ENCODE results near the gene ADAMTS8. TPM values are rescaled to one million over a fixed set of nuclear protein-coding genes. Genes with fewer than 3 reads are reported as not detected.

ADAMTS8 gene
- polyA plus RNA-seq, 1 donor (not counting 4 experiments of a cell fraction or from before 2014, with no cell fraction given) = not detected

- Histone ChIP-seq H3K9me1 (ENCODE audit: control insufficient read depth, extremely low read depth, insufficient read depth, low read length) (no peaks in the 10 kb centered on the region), H3K4me2 (ENCODE audit: control insufficient read depth, extremely low read depth, insufficient read depth, low read depth, low read length) (no peak overlapping the region), H3K9ac (ENCODE audit: control insufficient read depth, extremely low read depth, insufficient read depth, low read length) (no peak overlapping the region), H3K9me3 (ENCODE audit: control insufficient read depth, low read depth, low read length) (no peaks in the 10 kb centered on the region), H3K4me1 (ENCODE audit: control insufficient read depth, extremely low read depth, insufficient read depth, low read length) (peaks cover 29% of the 10 kb centered on the region), H3K27ac (ENCODE audit: control insufficient read depth, insufficient read depth, low read length) (no peak overlapping the region), H3K36me3 (ENCODE audit: control insufficient read depth in 2 of 2, extremely low read depth in 1 of 2, insufficient read depth in 2 of 2, low read length in 2 of 2) (no peaks in the 10 kb centered on the region), H3K4me3 (ENCODE audit: control insufficient read depth in 2 of 3, extremely low read depth in 1 of 3, insufficient read depth in 2 of 3, low read depth in 1 of 3, low read length in 3 of 3) (no peak overlapping the region), H3K27me3 (ENCODE audit: control insufficient read depth, extremely low read depth, insufficient read depth, low read length) (peaks cover 3% of the 10 kb centered on the region), H2AFZ (ENCODE audit: control insufficient read depth, low read length) (no peak overlapping the region), H3K79me2 (ENCODE audit: control insufficient read depth, insufficient read depth, low read length) (no peaks in the 10 kb centered on the region), H4K20me1 (ENCODE audit: control insufficient read depth, extremely low read depth, insufficient read depth, low read length) (peaks cover 5% of the 10 kb centered on the region)
- dilution Hi-C loops (cut with MboI; ENCODE audit: extremely low pct_ligation_motif_present, low sequenced_read_pairs) = no loop called here
- FAIRE-seq (no peak), DNase-seq (ENCODE audit: low read depth, low spot score) (no peak)
- no peak for TF ChIP-seq CTCF (optimal IDR thresholded peaks at IDR 0.05 in 1 of 3, IDR thresholded peaks at IDR 0.05 in 1 of 3, conservative IDR thresholded peaks at IDR 0.05 in 1 of 3; ENCODE audit: extremely low read depth in 1 of 3, insufficient read depth in 2 of 3, low read length in 3 of 3)
- no peak for TF ChIP-seq EZH2 (IDR thresholded peaks at IDR 0.05; ENCODE audit: low read length)
Observed at GRCh38 chr11:130408901-130409300, 19.5 kb downstream of the ADAMTS8 start.

GRCh38 chr11:130408401-130408890 lies 20.0 kb downstream of the ADAMTS8 start:
- Histone ChIP-seq H3K4me1 (ENCODE audit: control insufficient read depth, extremely low read depth, insufficient read depth, low read length) (peaks cover 29% of the 10 kb centered on the region), H3K27me3 (ENCODE audit: control insufficient read depth, extremely low read depth, insufficient read depth, low read length) (peaks cover 3% of the 10 kb centered on the region), H3K9me1 (ENCODE audit: control insufficient read depth, extremely low read depth, insufficient read depth, low read length) (no peaks in the 10 kb centered on the region), H2AFZ (ENCODE audit: control insufficient read depth, low read length) (no peak overlapping the region), H3K4me2 (ENCODE audit: control insufficient read depth, extremely low read depth, insufficient read depth, low read depth, low read length) (no peak overlapping the region), H4K20me1 (ENCODE audit: control insufficient read depth, extremely low read depth, insufficient read depth, low read length) (no peaks in the 10 kb centered on the region), H3K79me2 (ENCODE audit: control insufficient read depth, insufficient read depth, low read length) (no peaks in the 10 kb centered on the region), H3K4me3 (ENCODE audit: control insufficient read depth in 2 of 3, extremely low read depth in 1 of 3, insufficient read depth in 2 of 3, low read depth in 1 of 3, low read length in 3 of 3) (no peak overlapping the region), H3K9me3 (ENCODE audit: control insufficient read depth, low read depth, low read length) (no peaks in the 10 kb centered on the region), H3K36me3 (ENCODE audit: control insufficient read depth in 2 of 2, extremely low read depth in 1 of 2, insufficient read depth in 2 of 2, low read length in 2 of 2) (no peaks in the 10 kb centered on the region), H3K9ac (ENCODE audit: control insufficient read depth, extremely low read depth, insufficient read depth, low read length) (no peak overlapping the region), H3K27ac (ENCODE audit: control insufficient read depth, insufficient read depth, low read length) (no peak overlapping the region)
- DNase-seq (ENCODE audit: low read depth, low spot score) (no peak), FAIRE-seq (no peak)
- TF ChIP-seq EZH2 (IDR thresholded peaks at IDR 0.05; ENCODE audit: low read length) (no peak), CTCF (optimal IDR thresholded peaks at IDR 0.05 in 1 of 3, IDR thresholded peaks at IDR 0.05 in 1 of 3, conservative IDR thresholded peaks at IDR 0.05 in 1 of 3; ENCODE audit: extremely low read depth in 1 of 3, insufficient read depth in 2 of 3, low read length in 3 of 3) (no peak)
- dilution Hi-C loops (cut with MboI; ENCODE audit: extremely low pct_ligation_motif_present, low sequenced_read_pairs) = no loop called here
